K562 (cell line): ENCODE results near the gene GALNT5. TPM values are rescaled to one million over a fixed set of nuclear protein-coding genes. Genes with fewer than 3 reads are reported as not detected.

ENCODE experiments used
- ADNP ChIP-seq: fragments of 200-800 bp; sonication (Bioruptor generic); IDR thresholded peaks from 2 replicates; pipeline ENCODE4 v1.6.1; 2016; ENCODE audit warnings: missing genetic modification characterization, missing compliant biosample characterization
- CEBPG ChIP-seq, 3 experiments: fragments of 200-800 bp in 1 of 3; sonication (Bioruptor generic) in 1 of 3; sonication (generic) in 1 of 3; formaldehyde crosslinking in 1 of 3; IDR thresholded peaks in 2 of 3; conservative IDR thresholded peaks in 1 of 3; 2 replicates each; pipeline versions ENCODE4 v1.6.1 to v1.8.0; 2016 to 2022; ENCODE audit warnings: missing compliant biosample characterization in 2 of 3, missing genetic modification characterization in 2 of 3, mild to moderate bottlenecking in 1 of 3, missing genetic modification reagents in 1 of 3
- NFYB ChIP-seq: IDR thresholded peaks from 2 replicates; pipeline ENCODE4 v1.6.1; 2011; ENCODE audit warnings: mild to moderate bottlenecking, moderate library complexity; ENCODE audit not compliant: insufficient read length; ENCODE audit errors: extremely low read depth
- RBM17 ChIP-seq: fragments of 200-400 bp; formaldehyde crosslinking; IDR thresholded peaks from 2 replicates; pipeline ENCODE4 v1.6.1; 2017; ENCODE audit warnings: low read depth, mild to moderate bottlenecking, low read length, borderline replicate concordance
- ZNF324 ChIP-seq: fragments of 250-450 bp; sonication (Bioruptor Pico); IDR thresholded peaks from 2 replicates; pipeline ENCODE4 v1.4.0; 2020; ENCODE audit warnings: mild to moderate bottlenecking
- ZZZ3 ChIP-seq: fragments of 450-650 bp; IDR thresholded peaks from 2 replicates; pipeline ENCODE4 v1.6.1; 2016; ENCODE audit warnings: antibody characterized with exemption, mild to moderate bottlenecking, moderate library complexity
- polyA plus RNA-seq, 8 experiments: library from polyadenylated mRNA; depleted of rRNA in 4 of 8; stranded (reverse) in 5 of 8; unstranded in 3 of 8; fragments of >200 nt; fragmentation: Nextera tagmentation in 2 of 8; fragmentation: Illumina TruSeq in 1 of 8; extraction: Ambion mirVana in 2 of 8; extraction: Trizol in 1 of 8; gene quantifications; 2 replicates each; pipeline versions ENCODE4 v1.2.1 to v1.2.3, GENCODE V29; 2011 to 2014; ENCODE audit warnings: inconsistent platforms in 1 of 8, missing spikeins in 1 of 8
- total RNA-seq, 7 experiments: library from RNA; depleted of rRNA in 6 of 7; stranded (reverse); fragments of >200 nt in 6 of 7; fragmentation: Illumina TruSeq in 2 of 7; extraction: Trizol in 2 of 7; gene quantifications; 2 replicates each; pipeline versions ENCODE4 v1.2.1 to v1.2.3, GENCODE V29; 2011 to 2021; ENCODE audit warnings: low replicate concordance in 1 of 7
- TF ChIP-seq, protein P1 (sequence below): fragments of 450-650 bp; IDR thresholded peaks from 2 replicates; pipeline ENCODE4 v1.6.1; 2016; ENCODE audit warnings: mild to moderate bottlenecking, moderate library complexity
- TF ChIP-seq, protein P2 (sequence below): fragments of 250-450 bp; sonication (Bioruptor Pico); IDR thresholded peaks from 2 replicates; pipeline ENCODE4 v1.4.0; 2020; ENCODE audit warnings: mild to moderate bottlenecking, moderate library complexity, borderline replicate concordance
- TF ChIP-seq, protein P3 (sequence below): fragments of 200-400 bp; formaldehyde crosslinking; IDR thresholded peaks from 2 replicates; pipeline ENCODE4 v1.6.1; 2017; ENCODE audit warnings: mild to moderate bottlenecking, low read depth, low read length, moderate library complexity

Gene GALNT5
- total and polyA plus RNA-seq, 9 of the 15 experiments (the other 6 are each of a cell fraction or from before 2014, with no cell fraction given): 21.6 to 73.0 (median 54.7) TPM

DNA sequence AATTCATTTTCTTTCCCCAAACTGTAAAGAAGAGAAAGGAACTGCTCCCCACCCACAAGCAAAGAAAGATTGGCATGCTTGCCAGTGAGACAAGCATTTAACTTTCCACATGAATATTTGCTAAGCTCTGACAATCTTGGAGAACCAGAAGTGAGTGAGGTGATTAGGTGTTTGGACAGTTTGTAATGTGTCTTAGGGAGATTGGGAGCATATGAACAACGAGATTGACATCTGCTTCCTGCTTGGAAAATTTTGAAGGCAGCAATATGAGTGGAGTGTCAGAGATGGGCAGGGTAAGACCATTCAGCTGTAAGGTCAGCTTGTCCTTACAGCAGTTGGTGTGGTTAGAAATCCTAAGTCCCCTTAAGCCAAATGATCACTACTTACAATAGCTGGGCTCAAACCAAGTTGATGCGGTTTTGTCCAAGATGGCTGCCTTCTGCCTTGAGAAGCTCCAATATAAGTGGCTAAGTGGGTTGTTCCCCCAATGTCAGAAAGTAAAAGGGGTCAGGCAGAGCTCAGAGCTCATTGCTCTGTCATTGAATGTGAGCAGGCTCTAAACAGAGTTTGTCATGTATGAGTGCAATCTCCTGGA, 36.0 kb upstream of the GALNT5 start (continued):
- TF ChIP-seq RBM17 (no peak), ZNF324 (CRISPR knock-in tag) (no peak), ADNP (tag) (no peak), NFYB (no peak), CEBPG (CRISPR knock-in tag; IDR thresholded peaks at IDR 0.05) (no peak), CEBPG (tag; conservative IDR thresholded peaks at IDR 0.05 in 1 of 2, IDR thresholded peaks at IDR 0.05 in 1 of 2) (no peak), ZZZ3 (no peak)
- TF ChIP-seq, protein P1, sequence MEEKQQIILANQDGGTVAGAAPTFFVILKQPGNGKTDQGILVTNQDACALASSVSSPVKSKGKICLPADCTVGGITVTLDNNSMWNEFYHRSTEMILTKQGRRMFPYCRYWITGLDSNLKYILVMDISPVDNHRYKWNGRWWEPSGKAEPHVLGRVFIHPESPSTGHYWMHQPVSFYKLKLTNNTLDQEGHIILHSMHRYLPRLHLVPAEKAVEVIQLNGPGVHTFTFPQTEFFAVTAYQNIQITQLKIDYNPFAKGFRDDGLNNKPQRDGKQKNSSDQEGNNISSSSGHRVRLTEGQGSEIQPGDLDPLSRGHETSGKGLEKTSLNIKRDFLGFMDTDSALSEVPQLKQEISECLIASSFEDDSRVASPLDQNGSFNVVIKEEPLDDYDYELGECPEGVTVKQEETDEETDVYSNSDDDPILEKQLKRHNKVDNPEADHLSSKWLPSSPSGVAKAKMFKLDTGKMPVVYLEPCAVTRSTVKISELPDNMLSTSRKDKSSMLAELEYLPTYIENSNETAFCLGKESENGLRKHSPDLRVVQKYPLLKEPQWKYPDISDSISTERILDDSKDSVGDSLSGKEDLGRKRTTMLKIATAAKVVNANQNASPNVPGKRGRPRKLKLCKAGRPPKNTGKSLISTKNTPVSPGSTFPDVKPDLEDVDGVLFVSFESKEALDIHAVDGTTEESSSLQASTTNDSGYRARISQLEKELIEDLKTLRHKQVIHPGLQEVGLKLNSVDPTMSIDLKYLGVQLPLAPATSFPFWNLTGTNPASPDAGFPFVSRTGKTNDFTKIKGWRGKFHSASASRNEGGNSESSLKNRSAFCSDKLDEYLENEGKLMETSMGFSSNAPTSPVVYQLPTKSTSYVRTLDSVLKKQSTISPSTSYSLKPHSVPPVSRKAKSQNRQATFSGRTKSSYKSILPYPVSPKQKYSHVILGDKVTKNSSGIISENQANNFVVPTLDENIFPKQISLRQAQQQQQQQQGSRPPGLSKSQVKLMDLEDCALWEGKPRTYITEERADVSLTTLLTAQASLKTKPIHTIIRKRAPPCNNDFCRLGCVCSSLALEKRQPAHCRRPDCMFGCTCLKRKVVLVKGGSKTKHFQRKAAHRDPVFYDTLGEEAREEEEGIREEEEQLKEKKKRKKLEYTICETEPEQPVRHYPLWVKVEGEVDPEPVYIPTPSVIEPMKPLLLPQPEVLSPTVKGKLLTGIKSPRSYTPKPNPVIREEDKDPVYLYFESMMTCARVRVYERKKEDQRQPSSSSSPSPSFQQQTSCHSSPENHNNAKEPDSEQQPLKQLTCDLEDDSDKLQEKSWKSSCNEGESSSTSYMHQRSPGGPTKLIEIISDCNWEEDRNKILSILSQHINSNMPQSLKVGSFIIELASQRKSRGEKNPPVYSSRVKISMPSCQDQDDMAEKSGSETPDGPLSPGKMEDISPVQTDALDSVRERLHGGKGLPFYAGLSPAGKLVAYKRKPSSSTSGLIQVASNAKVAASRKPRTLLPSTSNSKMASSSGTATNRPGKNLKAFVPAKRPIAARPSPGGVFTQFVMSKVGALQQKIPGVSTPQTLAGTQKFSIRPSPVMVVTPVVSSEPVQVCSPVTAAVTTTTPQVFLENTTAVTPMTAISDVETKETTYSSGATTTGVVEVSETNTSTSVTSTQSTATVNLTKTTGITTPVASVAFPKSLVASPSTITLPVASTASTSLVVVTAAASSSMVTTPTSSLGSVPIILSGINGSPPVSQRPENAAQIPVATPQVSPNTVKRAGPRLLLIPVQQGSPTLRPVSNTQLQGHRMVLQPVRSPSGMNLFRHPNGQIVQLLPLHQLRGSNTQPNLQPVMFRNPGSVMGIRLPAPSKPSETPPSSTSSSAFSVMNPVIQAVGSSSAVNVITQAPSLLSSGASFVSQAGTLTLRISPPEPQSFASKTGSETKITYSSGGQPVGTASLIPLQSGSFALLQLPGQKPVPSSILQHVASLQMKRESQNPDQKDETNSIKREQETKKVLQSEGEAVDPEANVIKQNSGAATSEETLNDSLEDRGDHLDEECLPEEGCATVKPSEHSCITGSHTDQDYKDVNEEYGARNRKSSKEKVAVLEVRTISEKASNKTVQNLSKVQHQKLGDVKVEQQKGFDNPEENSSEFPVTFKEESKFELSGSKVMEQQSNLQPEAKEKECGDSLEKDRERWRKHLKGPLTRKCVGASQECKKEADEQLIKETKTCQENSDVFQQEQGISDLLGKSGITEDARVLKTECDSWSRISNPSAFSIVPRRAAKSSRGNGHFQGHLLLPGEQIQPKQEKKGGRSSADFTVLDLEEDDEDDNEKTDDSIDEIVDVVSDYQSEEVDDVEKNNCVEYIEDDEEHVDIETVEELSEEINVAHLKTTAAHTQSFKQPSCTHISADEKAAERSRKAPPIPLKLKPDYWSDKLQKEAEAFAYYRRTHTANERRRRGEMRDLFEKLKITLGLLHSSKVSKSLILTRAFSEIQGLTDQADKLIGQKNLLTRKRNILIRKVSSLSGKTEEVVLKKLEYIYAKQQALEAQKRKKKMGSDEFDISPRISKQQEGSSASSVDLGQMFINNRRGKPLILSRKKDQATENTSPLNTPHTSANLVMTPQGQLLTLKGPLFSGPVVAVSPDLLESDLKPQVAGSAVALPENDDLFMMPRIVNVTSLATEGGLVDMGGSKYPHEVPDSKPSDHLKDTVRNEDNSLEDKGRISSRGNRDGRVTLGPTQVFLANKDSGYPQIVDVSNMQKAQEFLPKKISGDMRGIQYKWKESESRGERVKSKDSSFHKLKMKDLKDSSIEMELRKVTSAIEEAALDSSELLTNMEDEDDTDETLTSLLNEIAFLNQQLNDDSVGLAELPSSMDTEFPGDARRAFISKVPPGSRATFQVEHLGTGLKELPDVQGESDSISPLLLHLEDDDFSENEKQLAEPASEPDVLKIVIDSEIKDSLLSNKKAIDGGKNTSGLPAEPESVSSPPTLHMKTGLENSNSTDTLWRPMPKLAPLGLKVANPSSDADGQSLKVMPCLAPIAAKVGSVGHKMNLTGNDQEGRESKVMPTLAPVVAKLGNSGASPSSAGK: peak; percentile 35; the same call in 1 of the 2 replicates
- TF ChIP-seq, protein P2, sequence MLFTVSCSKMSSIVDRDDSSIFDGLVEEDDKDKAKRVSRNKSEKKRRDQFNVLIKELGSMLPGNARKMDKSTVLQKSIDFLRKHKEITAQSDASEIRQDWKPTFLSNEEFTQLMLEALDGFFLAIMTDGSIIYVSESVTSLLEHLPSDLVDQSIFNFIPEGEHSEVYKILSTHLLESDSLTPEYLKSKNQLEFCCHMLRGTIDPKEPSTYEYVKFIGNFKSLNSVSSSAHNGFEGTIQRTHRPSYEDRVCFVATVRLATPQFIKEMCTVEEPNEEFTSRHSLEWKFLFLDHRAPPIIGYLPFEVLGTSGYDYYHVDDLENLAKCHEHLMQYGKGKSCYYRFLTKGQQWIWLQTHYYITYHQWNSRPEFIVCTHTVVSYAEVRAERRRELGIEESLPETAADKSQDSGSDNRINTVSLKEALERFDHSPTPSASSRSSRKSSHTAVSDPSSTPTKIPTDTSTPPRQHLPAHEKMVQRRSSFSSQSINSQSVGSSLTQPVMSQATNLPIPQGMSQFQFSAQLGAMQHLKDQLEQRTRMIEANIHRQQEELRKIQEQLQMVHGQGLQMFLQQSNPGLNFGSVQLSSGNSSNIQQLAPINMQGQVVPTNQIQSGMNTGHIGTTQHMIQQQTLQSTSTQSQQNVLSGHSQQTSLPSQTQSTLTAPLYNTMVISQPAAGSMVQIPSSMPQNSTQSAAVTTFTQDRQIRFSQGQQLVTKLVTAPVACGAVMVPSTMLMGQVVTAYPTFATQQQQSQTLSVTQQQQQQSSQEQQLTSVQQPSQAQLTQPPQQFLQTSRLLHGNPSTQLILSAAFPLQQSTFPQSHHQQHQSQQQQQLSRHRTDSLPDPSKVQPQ (CRISPR knock-in tag): no peak
- TF ChIP-seq, protein P3, sequence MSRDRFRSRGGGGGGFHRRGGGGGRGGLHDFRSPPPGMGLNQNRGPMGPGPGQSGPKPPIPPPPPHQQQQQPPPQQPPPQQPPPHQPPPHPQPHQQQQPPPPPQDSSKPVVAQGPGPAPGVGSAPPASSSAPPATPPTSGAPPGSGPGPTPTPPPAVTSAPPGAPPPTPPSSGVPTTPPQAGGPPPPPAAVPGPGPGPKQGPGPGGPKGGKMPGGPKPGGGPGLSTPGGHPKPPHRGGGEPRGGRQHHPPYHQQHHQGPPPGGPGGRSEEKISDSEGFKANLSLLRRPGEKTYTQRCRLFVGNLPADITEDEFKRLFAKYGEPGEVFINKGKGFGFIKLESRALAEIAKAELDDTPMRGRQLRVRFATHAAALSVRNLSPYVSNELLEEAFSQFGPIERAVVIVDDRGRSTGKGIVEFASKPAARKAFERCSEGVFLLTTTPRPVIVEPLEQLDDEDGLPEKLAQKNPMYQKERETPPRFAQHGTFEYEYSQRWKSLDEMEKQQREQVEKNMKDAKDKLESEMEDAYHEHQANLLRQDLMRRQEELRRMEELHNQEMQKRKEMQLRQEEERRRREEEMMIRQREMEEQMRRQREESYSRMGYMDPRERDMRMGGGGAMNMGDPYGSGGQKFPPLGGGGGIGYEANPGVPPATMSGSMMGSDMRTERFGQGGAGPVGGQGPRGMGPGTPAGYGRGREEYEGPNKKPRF: no peak
